SH-SY5Y (cell line): ENCODE results near the gene MED8.

Source experiments
- GATA2 ChIP-seq: IDR thresholded peaks from 2 replicates; pipeline ENCODE4 v1.6.1; 2011; ENCODE audit warnings: mild to moderate bottlenecking, low read depth, low read length
- GATA3 ChIP-seq: IDR thresholded peaks from 2 replicates; pipeline ENCODE4 v1.6.1; 2011; ENCODE audit warnings: low read depth, mild to moderate bottlenecking, low read length, moderate library complexity

Gene MED8

DNA sequence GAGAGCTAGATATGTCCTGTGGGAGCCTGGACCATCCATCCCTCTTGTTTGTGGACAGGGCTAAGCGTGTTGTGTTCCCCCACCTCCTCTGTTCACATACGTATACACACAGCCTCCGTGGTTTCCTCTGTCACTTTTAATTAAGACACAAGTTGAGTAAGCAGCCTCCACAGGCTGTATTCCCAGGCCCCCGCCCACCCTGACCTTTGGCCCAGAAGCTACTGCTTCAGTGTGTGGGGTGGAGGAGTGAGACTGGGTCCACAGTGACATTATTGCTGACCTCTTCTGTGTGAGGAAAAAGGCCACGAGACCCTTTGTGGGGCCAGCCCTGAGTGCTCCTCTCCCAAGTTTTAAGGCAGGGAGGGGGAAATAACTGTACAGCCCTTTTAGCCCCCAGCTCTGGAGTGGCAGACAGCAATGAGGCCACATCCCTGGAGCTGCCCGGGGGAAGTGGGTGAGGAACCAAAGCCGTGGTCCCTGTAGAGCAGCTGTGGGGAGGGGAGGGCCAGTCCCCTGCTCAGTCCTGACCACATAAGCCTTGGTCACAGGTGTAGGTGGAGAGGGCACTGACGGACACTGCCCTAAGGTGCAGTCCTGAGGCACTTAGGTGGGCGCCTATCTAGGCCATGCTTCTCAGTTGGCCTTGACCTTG, 26.2 kb downstream of the MED8 start:
- TF ChIP-seq GATA2 (no peak), GATA3 (no peak)

DNA sequence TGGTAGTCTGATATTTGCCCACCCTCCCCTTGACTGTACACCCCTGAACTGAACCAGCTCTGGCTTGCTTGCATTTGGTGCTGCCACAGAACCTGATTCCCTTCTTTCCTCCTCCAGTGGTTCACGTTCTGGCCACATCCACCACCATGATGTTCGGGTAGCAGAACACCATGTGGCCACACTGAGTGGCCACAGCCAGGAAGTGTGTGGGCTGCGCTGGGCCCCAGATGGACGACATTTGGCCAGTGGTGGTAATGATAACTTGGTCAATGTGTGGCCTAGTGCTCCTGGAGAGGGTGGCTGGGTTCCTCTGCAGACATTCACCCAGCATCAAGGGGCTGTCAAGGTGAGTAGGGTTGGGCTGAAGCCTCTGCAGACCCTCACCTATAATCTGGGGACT, 29.0 kb downstream of the MED8 start:
- no peak for TF ChIP-seq GATA2
- no peak for TF ChIP-seq GATA3

DNA sequence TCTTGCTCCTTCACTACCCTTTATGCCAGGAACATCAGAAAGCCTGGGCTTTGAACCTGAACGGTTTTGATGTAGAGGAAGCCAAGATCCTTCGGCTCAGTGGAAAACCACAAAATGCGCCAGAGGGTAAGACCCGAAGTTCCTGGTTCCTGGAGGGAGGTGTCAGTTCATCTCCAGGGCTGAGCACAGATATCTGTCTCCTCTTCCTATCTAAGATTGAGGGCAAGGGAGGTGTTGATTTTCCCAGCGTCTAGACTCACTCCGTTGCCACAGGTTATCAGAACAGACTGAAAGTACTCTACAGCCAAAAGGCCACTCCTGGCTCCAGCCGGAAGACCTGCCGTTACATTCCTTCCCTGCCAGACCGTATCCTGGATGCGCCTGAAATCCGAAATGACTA, 29.9 kb downstream of the MED8 start:
- TF ChIP-seq GATA3 (no peak), GATA2 (no peak)

DNA sequence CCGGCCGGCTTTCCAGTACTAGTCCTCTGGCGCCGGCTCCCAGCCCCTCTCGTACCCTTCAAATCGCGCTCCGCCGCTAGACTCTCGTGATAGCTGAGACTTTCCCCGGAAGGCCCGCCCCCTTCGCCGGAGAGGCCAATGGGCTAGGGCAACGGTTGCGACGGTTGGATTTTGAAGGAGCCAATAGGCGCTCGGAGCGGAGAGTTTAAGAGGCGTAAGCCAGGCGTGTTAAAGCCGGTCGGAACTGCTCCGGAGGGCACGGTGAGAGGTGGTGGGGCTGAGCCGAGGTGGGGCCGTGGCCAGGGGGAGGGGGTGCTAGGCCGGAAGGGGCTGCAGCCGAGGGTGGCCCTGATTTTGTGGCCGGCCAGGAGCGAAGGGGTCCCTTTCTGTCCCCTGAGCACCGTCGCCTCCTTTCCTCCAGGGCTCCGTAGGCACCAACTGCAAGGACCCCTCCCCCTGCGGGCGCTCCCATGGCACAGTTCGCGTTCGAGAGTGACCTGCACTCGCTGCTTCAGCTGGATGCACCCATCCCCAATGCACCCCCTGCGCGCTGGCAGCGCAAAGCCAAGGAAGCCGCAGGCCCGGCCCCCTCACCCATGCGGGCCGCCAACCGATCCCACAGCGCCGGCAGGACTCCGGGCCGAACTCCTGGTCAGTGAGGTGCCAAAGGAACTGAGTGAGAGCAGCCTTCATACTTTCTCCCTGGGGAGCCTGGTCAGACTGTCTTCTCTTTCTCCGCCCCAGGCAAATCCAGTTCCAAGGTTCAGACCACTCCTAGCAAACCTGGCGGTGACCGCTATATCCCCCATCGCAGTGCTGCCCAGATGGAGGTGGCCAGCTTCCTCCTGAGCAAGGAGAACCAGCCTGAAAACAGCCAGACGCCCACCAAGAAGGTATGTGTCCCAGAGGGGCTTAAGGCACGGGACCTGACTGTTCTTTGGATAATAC, 30.6 kb downstream of the MED8 start, which contains the start of gene CDC20:
TSS of gene CDC20 (plus strand) at position 236 of the 948 bp plus-strand sequence. CDS start at position 471, 235 bp downstream.
- no peak for TF ChIP-seq GATA2
- no peak for TF ChIP-seq GATA3

DNA sequence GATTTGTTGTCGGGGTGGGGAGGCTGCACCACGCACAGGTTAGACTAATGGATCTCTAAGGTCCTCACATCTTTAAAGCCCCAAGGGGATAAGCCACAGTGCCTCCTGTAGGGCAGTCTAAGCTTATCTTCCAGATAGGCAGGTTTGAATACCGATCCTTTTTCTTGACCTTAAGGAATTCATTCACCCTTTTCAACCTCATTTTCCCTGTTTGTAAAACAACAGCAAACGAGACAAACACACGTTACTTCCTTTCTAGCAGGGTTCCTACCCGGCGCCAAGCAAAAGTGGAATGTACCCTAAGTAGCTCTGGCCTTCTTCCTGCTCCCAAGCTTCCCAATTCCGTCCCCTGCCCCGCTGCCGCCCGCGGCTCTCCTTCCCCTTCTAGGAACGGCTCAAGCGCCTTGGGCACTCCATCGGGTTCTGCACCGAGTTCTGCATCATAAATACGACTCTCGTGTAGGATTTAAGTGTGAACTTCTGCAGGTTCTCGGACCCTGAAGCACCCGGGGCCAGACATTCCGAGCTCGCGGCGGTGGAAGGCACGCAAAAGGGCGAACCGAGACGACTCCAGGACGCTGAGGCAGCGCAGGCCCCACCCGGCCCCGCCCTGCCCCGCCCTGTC, 31.4 kb downstream of the MED8 start:
- TF ChIP-seq GATA2 (no peak), GATA3 (no peak)

DNA sequence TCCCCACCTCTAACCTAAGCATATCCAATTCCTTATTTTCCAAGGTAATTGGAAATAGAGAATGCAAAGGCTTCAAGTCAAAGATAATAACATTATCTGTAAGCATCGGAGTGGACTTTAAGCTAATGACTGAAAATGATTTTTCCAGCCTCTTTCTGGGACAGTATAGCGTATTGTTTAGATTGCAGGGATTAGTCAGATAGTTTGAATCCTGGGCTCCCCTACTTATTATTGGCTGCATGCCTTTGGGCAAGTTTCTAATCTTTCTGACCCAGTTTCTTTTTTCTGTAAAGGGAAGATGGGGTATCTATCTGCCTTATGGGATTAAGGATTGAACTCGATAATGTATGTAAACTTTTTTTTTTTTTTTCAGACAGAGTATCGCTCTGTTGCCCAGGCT, 32.3 kb downstream of the MED8 start:
- TF ChIP-seq GATA2, result no peak
- no peak for TF ChIP-seq GATA3

DNA sequence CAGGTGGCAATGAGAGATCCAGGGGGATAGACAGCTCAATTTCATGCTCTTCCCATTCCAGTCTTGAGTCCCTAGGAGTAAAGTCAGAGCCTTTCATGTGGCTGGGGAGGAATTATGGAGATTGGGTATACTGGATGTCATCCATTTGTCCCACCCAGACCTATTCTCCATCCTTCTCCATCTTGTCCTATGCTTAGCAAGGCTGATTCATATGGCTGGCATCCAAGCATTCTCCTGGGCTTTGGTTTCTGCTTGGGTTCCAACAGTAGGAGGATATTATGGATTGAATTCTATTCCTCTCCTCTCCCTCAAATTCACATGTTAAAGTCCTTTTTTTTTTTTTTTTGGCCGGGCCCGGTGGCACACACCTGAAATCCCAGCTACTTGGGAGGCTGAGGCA, 34.7 kb downstream of the MED8 start:
- TF ChIP-seq GATA3, result no peak
- TF ChIP-seq GATA2, result no peak

DNA sequence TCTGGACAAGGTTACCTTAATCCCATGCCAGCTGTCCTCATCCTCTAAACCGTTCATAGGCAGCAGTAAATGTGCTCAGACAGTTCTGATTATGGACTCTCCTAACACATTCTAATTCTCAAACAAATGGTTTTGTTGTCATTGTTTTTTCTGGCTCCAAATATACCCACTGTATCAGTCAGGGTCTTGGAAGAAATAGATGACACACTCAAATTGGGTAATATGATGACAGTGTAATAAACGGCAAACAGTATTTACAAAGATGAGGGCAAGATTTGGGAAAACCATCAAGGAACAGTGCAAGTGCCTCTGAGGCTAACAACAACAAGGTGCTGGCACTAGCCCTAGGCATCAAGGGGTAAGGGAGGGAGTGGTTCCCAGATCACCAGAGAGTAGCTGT, 35.1 kb downstream of the MED8 start:
- TF ChIP-seq GATA2, result no peak
- no peak for TF ChIP-seq GATA3

DNA sequence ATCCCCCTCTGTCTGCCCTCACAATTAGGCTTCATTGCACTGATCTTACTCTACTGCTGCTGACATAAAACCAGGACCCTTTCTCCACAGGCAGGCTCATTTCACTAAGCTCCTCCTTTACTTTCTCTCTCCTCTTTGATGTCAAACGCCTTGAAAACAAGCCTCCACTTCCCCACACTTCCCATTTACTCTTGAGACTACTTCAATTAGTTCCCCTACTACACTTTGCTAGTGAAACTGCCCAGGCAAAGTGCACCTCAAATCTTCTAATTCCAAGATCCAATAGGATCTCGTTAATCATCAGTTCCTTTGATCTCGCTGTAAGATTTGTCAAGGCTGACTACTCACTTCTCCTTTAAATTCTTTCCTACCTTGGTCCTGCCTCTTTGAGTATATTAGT, 36.7 kb downstream of the MED8 start:
- no peak for TF ChIP-seq GATA3
- no peak for TF ChIP-seq GATA2

DNA sequence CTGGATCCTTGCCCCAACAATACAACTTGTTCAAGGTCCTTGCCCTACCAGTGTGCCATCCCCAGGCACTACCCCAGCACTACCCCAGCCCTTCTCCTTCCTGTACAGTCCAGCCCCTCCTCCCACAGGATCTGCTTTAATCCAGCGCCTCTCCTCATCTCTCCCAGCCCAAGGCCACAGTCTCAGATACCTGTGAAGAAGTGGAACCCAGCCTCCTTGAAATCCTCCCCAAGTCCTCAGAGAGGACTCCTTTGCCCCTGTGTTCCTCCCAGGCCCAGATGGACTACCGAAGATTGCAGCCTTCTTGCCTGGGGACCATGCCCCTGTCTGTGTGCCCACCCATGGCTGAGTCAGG, 37.3 kb downstream of the MED8 start:
- no peak for TF ChIP-seq GATA3
- TF ChIP-seq GATA2, result no peak

DNA sequence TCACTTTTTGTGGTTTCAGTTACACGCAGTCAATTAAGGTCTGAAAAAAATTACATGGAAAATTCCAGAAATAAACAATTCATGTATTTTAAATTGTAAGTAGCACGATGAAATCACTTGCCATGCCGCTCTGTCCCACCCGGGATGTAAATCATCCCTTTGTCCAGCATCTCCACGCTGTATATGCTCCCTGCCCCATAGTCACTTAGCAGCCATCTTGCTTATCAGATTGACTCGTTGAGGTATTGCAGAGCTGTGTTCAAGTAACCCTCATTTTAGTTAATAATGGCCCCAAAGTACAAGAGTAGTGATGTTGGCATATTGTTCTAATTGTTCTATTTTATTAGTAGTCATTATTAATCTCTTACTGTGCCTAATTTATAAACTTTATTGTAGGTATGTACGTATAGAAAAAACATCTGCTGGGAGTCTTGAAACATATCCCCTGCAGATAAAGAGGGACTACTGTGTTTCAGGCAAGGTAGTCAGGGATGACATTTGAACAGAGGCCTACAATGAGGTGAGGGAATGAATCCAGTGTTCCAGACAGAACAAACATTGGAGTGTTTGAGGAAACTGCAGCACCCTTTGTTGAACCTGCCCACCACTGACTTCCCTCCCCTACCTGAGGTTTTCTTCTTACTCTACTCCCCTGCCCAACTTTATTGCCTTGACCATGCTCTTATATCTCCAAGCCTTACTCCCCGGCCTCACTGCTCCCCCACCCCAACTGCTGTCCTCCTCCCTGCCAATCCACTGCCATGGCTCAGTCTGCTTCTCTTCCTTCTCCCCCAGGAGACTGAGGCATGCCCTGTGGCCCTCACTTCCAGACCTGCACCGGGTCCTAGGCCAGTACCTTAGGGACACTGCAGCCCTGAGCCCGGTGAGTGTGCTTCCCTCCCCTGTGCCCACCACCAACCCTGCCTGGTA, 37.9 kb downstream of the MED8 start:
- TF ChIP-seq GATA3 (no peak), GATA2 (no peak)

DNA sequence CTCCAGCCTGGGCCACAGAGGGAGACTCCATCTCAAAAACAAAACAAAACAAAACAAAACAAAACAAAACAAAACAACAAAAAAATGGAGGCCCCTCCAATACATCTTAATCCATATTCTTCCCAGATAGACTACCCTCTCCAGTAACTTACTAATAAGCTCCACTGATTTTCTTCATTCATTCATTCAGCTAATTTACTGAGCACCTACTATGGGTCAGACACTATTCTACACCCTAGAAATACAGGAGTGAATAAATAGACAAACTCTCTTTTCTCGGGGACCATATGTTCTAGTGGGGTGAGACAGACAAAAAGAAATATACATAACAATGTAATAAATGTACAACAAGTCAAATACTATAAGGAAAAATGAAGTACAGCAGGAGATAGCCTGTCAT, 38.6 kb downstream of the MED8 start:
- TF ChIP-seq GATA3 (no peak), GATA2 (no peak)

DNA sequence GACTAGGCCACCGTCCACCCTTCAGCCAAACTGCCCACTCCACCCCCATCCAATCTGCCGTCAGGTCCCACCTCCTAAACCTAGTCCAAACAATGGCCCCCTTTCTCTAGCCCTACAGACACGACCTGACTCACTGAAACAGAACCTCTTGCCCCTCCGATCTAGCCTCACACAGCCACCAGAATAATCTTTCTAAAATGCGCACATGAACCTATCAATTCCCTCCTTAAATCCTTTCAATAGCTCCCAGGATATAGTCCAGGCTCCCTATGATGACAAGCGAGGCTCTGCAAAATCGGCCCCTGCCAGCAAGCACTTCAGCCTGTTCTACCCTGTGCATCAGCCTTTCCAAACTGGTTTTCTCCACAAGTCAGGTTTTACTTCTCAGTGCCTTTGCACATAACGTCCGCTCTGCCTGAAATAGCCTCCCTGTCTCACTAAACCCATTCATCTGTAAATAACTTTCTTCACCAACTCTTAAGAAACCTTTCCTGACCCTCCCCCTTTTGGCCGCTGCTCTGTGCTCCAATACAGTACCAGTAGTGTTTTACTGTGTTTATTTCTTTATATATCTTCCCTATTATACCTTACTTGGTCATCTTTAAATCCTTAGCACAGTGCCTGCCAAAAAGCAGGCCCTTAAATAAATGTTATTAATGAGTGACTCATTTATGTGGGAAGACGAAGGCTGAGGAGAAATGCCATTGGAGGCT, 39.9 kb downstream of the MED8 start:
- TF ChIP-seq GATA3 (no peak), GATA2 (no peak)
